ENCODE results near the gene ARL4D.

DNA sequence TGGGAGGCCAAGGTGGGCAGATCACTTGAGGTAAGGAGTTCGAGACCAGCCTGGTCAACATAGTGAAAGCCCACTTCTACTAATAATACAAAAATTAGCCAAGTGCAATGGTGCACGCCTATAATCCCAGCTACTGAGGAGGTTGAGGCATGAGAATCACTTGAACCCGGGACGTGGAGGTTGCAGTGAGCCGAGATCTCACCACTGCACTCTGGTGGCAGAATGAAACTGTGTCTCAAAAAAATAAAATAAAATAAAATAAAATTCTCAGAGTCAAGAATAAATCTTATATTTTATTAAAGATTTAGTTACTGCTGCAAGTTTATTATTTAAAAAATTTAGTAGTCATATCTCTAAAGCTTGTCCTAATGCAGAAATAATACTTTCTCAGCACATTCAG is 29.7 kb downstream of the ARL4D start:
- no peak for TF ChIP-seq EZH2 (IDR thresholded peaks at IDR 0.05)
- TF ChIP-seq POLR2A (IDR thresholded peaks at IDR 0.05; ENCODE audit: borderline replicate concordance, extremely low read depth, insufficient read depth, insufficient read length): no peak
- TF ChIP-seq, protein P1, sequence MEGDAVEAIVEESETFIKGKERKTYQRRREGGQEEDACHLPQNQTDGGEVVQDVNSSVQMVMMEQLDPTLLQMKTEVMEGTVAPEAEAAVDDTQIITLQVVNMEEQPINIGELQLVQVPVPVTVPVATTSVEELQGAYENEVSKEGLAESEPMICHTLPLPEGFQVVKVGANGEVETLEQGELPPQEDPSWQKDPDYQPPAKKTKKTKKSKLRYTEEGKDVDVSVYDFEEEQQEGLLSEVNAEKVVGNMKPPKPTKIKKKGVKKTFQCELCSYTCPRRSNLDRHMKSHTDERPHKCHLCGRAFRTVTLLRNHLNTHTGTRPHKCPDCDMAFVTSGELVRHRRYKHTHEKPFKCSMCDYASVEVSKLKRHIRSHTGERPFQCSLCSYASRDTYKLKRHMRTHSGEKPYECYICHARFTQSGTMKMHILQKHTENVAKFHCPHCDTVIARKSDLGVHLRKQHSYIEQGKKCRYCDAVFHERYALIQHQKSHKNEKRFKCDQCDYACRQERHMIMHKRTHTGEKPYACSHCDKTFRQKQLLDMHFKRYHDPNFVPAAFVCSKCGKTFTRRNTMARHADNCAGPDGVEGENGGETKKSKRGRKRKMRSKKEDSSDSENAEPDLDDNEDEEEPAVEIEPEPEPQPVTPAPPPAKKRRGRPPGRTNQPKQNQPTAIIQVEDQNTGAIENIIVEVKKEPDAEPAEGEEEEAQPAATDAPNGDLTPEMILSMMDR (IDR thresholded peaks at IDR 0.05 in 2 of 3, conservative IDR thresholded peaks at IDR 0.05 in 1 of 3; ENCODE audit: borderline replicate concordance in 1 of 3, insufficient read depth in 1 of 3, low read depth in 2 of 3, low read length in 2 of 3): peak; percentile 23 to 43 (median 31); a peak in 4 of 6 replicates
- peak; percentile 31; the same call in 1 of the 2 replicates for TF ChIP-seq RAD21 (IDR thresholded peaks at IDR 0.05; ENCODE audit: low read depth)
- TF ChIP-seq, protein P2, sequence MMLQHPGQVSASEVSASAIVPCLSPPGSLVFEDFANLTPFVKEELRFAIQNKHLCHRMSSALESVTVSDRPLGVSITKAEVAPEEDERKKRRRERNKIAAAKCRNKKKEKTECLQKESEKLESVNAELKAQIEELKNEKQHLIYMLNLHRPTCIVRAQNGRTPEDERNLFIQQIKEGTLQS (IDR thresholded peaks at IDR 0.05): no peak
- TF ChIP-seq, protein P3, sequence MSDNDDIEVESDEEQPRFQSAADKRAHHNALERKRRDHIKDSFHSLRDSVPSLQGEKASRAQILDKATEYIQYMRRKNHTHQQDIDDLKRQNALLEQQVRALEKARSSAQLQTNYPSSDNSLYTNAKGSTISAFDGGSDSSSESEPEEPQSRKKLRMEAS (IDR thresholded peaks at IDR 0.05): no peak
- TF ChIP-seq POLR2AphosphoS5 (IDR thresholded peaks at IDR 0.05; ENCODE audit: low read depth, low read length): no peak
- TF ChIP-seq TCF7L2 (IDR thresholded peaks at IDR 0.05; ENCODE audit: borderline replicate concordance, extremely low read depth, insufficient read depth, insufficient read length): no peak

Measured in HCT116 (cell line).